Lung (tissue), 12 donors: ENCODE data around the gene TMEM121. TPM values are rescaled to one million over a fixed set of nuclear protein-coding genes. Genes with fewer than 3 reads are reported as not detected.

Experiments
- ATAC-seq: fragments of 200-7000 bp; cut with Tn5 transposase; one replicate; pipeline ENCODE4 v1.9.1; 2020; ENCODE audit warnings: moderate number of reproducible peaks; ENCODE audit not compliant: insufficient read depth, low FRiP score
- DNase-seq, 3 donors: peaks; one replicate each; pipeline ENCODE4 v3.0.0-alpha.2; 2013 to 2017
- H3K27ac ChIP-seq, 2 donors: one replicate each; pipeline ENCODE4 v1.5.1; 2013; ENCODE audit warnings: mild to moderate bottlenecking in 2 of 2, moderate library complexity in 2 of 2, control low read depth in 1 of 2, inconsistent platforms in 1 of 2, low read depth in 1 of 2, low read length in 1 of 2
- H3K27me3 ChIP-seq, 3 donors: one replicate each; pipeline ENCODE4 v1.5.1; 2013; ENCODE audit warnings: low read length in 2 of 3; ENCODE audit not compliant: control insufficient read depth in 3 of 3, insufficient read depth in 3 of 3
- H3K36me3 ChIP-seq, 4 donors: one replicate each; pipeline ENCODE4 v1.5.1; 2013; ENCODE audit warnings: low read length in 4 of 4, mild to moderate bottlenecking in 1 of 4, moderate library complexity in 1 of 4; ENCODE audit not compliant: control insufficient read depth in 4 of 4, insufficient read depth in 4 of 4
- H3K4me1 ChIP-seq, 5 donors: one replicate each; pipeline ENCODE4 v1.5.1; 2013; ENCODE audit warnings: low read length in 5 of 5, mild to moderate bottlenecking in 2 of 5, moderate library complexity in 1 of 5; ENCODE audit not compliant: control insufficient read depth in 5 of 5, insufficient read depth in 5 of 5
- H3K4me3 ChIP-seq: one replicate; pipeline ENCODE4 v1.5.1; 2013; ENCODE audit warnings: mild to moderate bottlenecking, control low read depth, moderate library complexity
- H3K9ac ChIP-seq, 2 donors: one replicate each; pipeline ENCODE4 v1.5.1; 2013; ENCODE audit warnings: low read length in 2 of 2, control low read depth in 1 of 2; ENCODE audit not compliant: insufficient read depth in 1 of 2
- H3K9me3 ChIP-seq, 4 donors: one replicate each; pipeline ENCODE4 v1.5.1; 2013; ENCODE audit warnings: low read length in 3 of 4, mild to moderate bottlenecking in 1 of 4, moderate library complexity in 1 of 4; ENCODE audit not compliant: control insufficient read depth in 4 of 4, insufficient read depth in 3 of 4
- CTCF ChIP-seq: IDR thresholded peaks from 2 replicates; pipeline ENCODE4 v1.5.1; 2012; ENCODE audit warnings: mild to moderate bottlenecking; ENCODE audit errors: control extremely low read depth, extremely low read depth
- WGBS, 2 donors: extraction: QIAGEN DNeasy Blood & Tissue Kit; methylation state at CpG; one replicate each; pipeline ENCODE4 v1.1.7; 2013; 5-methylcytosine and 5-hydroxymethylcytosine counted together
- polyA plus RNA-seq, 2 donors: library from polyadenylated mRNA; stranded (reverse); fragments of 200-250 nt; gene quantifications; one replicate each; pipeline ENCODE4 v1.2.1, GENCODE V29; 2013
- total RNA-seq, 2 donors: library from RNA; depleted of rRNA in 1 of 2; stranded (reverse); fragments of >200 nt in 1 of 2; gene quantifications; one replicate each; pipeline ENCODE4 v1.2.1, GENCODE V29; 2014 to 2021
- donor health status: control.
- donor health status: control.
- donor health status: Bipolar disorder and iron deficiency.
- donor health status: healthy.
- donor health status: DM: yes; HTN: yes; CAD: no.

Gene TMEM121
- total and polyA plus RNA-seq, 4 donors: 1.1 to 5.4 (median 2.8) TPM

GRCh38 chr14:105529319-105529568 is 2.9 kb downstream of the TMEM121 start:
- no peak for DNase-seq
- 15 to 21% methylated on average over 20 to 24 of the region's 24 CpGs for WGBS, 2 donors
- Histone ChIP-seq H3K27ac (no peak overlapping the region), H3K36me3 (no peaks in the 10 kb centered on the region), H3K27me3 (peaks cover 0 to 3% (median 0%) of the 10 kb centered on the region in 3 donors), H3K9ac (no peak overlapping the region), H3K4me1 (peaks cover 0 to 26% (median 6%) of the 10 kb centered on the region in 5 donors), H3K4me3 (peak overlapping the region; percentile 10), H3K9me3 (peaks cover 0 to 3% (median 0%) of the 10 kb centered on the region in 4 donors)
- TF ChIP-seq CTCF: no peak
- no peak for ATAC-seq

GRCh38 chr14:105529569-105530284 is 3.3 kb downstream of the TMEM121 start:
- peaks cover 0 to 3% (median 0%) of the 10 kb centered on the region in 4 donors for H3K9me3 ChIP-seq
- 29 to 34% methylated on average over 55 to 63 of the region's 63 CpGs for WGBS, 2 donors
- no peak overlapping the region for H3K27ac ChIP-seq
- peak; percentile 83 to 88 (median 87) for DNase-seq
- H3K27me3 ChIP-seq: peaks cover 0 to 3% (median 0%) of the 10 kb centered on the region in 3 donors
- ATAC-seq: no peak
- H3K36me3 ChIP-seq: no peaks in the 10 kb centered on the region
- H3K4me1 ChIP-seq: peaks cover 0 to 26% (median 6%) of the 10 kb centered on the region in 5 donors
- H3K9ac ChIP-seq: no peak overlapping the region
- no peak overlapping the region for H3K4me3 ChIP-seq
- no peak for TF ChIP-seq CTCF

GRCh38 chr14:105530285-105531087 is 4.1 kb downstream of the TMEM121 start:
- no peak for TF ChIP-seq CTCF
- no peak overlapping the region for H3K27ac ChIP-seq
- WGBS, 2 donors: 66 to 75% methylated on average over 19 of the region's 19 CpGs
- no peak overlapping the region for H3K4me3 ChIP-seq
- ATAC-seq (no peak), DNase-seq (no peak)
- no peaks in the 10 kb centered on the region for H3K36me3 ChIP-seq
- H3K27me3 ChIP-seq: peaks cover 0 to 3% (median 0%) of the 10 kb centered on the region in 3 donors
- H3K4me1 ChIP-seq: peaks cover 0 to 26% (median 6%) of the 10 kb centered on the region in 5 donors
- no peak overlapping the region for H3K9ac ChIP-seq
- peaks cover 0 to 3% (median 0%) of the 10 kb centered on the region in 4 donors for H3K9me3 ChIP-seq
